Stimulated activated naive CD8-positive, alpha-beta T cell treated with anti-CD3 and anti-CD28 coated beads, Interleukin-15, amount 100 ng/mL, for 72 hours (primary cell): ENCODE data around the gene SLC22A6.
A peak's percentile ranks its signal among the peaks of the same experiment; 100 is the strongest.

Experiments used
- ATAC-seq: fragments of 150-1000 bp; cut with Tn5 transposase; 2 replicates; pipeline ENCODE4 v1.10.0; 2021; ENCODE audit warnings: mild to moderate bottlenecking, moderate library complexity
- DNase-seq, 2 donors: peaks; one replicate each; pipeline ENCODE4 v3.0.0; 2021 to 2022
- H3K27ac Mint-ChIP-seq, 2 donors: one replicate each; pipeline ENCODE4 v1.8.0; 2022; ENCODE audit warnings: mild to moderate bottlenecking in 2 of 2, mixed read lengths in 2 of 2, moderate library complexity in 2 of 2
- H3K27me3 Mint-ChIP-seq: one replicate; pipeline ENCODE4 v1.8.0; 2022; ENCODE audit warnings: mixed read lengths
- H3K4me1 Mint-ChIP-seq: one replicate; pipeline ENCODE4 v1.8.0; 2022; ENCODE audit warnings: mild to moderate bottlenecking, mixed read lengths
- H3K4me3 Mint-ChIP-seq, 2 donors: one replicate each; pipeline ENCODE4 v1.8.0; 2022; ENCODE audit warnings: mild to moderate bottlenecking in 2 of 2, mixed read lengths in 2 of 2, moderate library complexity in 1 of 2
- H3K9me3 Mint-ChIP-seq, 2 donors: one replicate each; pipeline ENCODE4 v1.8.0; 2022; ENCODE audit warnings: mixed read lengths in 2 of 2

SLC22A6 gene

GRCh38 chr11:62984451-62984991, at the start of gene SLC22A6:
Gene SLC22A6 (minus strand): TSS chr11:62984967. CDS start chr11:62984690, 277 bp downstream.
- H3K4me1 Mint-ChIP-seq = no peaks in the 10 kb centered on the region
- no peaks in the 10 kb centered on the region for H3K9me3 Mint-ChIP-seq
- no peak for ATAC-seq
- peaks cover 32% of the 10 kb centered on the region for H3K27me3 Mint-ChIP-seq
- no peak within 1 kb of the TSS for H3K4me3 Mint-ChIP-seq
- DNase-seq = no peak
- no peak within 1 kb of the TSS for H3K27ac Mint-ChIP-seq

GRCh38 chr11:63032457-63032856, 47.7 kb upstream of the SLC22A6 start:
- no peak overlapping the region for H3K4me3 Mint-ChIP-seq
- H3K4me1 Mint-ChIP-seq = no peaks in the 10 kb centered on the region
- no peak overlapping the region for H3K27ac Mint-ChIP-seq
- no peaks in the 10 kb centered on the region for H3K9me3 Mint-ChIP-seq
- ATAC-seq (no peak), DNase-seq (no peak)
- peaks cover 31% of the 10 kb centered on the region for H3K27me3 Mint-ChIP-seq

- peaks cover 37% of the 10 kb centered on the region for H3K27me3 Mint-ChIP-seq
Measured at GRCh38 chr11:63023841-63024648, 39.3 kb upstream of the SLC22A6 start.

GRCh38 chr11:63023222-63023814, 38.6 kb upstream of the SLC22A6 start:
- DNase-seq = no peak
- H3K9me3 Mint-ChIP-seq = no peaks in the 10 kb centered on the region
- H3K27me3 Mint-ChIP-seq = peaks cover 38% of the 10 kb centered on the region
- no peak overlapping the region for H3K4me3 Mint-ChIP-seq
- H3K27ac Mint-ChIP-seq = no peak overlapping the region
- no peak for ATAC-seq
- peaks cover 9% of the 10 kb centered on the region for H3K4me1 Mint-ChIP-seq

More at GRCh38 chr11:63023841-63024648, 39.3 kb upstream of the SLC22A6 start:
- Mint-ChIP-seq H3K9me3 (no peaks in the 10 kb centered on the region), H3K27ac (no peak overlapping the region), H3K4me1 (peaks cover 9% of the 10 kb centered on the region), H3K4me3 (peak overlapping the region in 1 of 2 donors; percentile 32)
- ATAC-seq = peak; percentile 90
- DNase-seq = peak; percentile 79 to 82

- no peak overlapping the region for H3K4me3 Mint-ChIP-seq
- no peaks in the 10 kb centered on the region for H3K9me3 Mint-ChIP-seq
- DNase-seq = no peak
- peaks cover 9% of the 10 kb centered on the region for H3K4me1 Mint-ChIP-seq
- H3K27ac Mint-ChIP-seq = no peak overlapping the region
- no peak for ATAC-seq
- H3K27me3 Mint-ChIP-seq = peaks cover 47% of the 10 kb centered on the region
Measured at GRCh38 chr11:63022441-63022840, 37.7 kb upstream of the SLC22A6 start.

GRCh38 chr11:63020671-63021291, 36.0 kb upstream of the SLC22A6 start:
- ATAC-seq = no peak
- Mint-ChIP-seq H3K9me3 (no peaks in the 10 kb centered on the region), H3K4me1 (peaks cover 9% of the 10 kb centered on the region), H3K27ac (no peak overlapping the region), H3K4me3 (no peak overlapping the region), H3K27me3 (peaks cover 50% of the 10 kb centered on the region)
- peak; percentile 35 to 37 for DNase-seq

- Mint-ChIP-seq H3K4me3 (no peak overlapping the region), H3K9me3 (no peaks in the 10 kb centered on the region), H3K27ac (peak overlapping the region in 1 of 2 donors; percentile 71), H3K4me1 (peaks cover 9% of the 10 kb centered on the region), H3K27me3 (peaks cover 58% of the 10 kb centered on the region)
- ATAC-seq (no peak), DNase-seq (no peak)
Measured at GRCh38 chr11:63019506-63019905, 34.7 kb upstream of the SLC22A6 start.

GRCh38 chr11:63017306-63017974, 32.7 kb upstream of the SLC22A6 start:
- no peaks in the 10 kb centered on the region for H3K9me3 Mint-ChIP-seq
- ATAC-seq (no peak), DNase-seq (no peak)
- no peak overlapping the region for H3K4me3 Mint-ChIP-seq
- H3K27me3 Mint-ChIP-seq = peaks cover 51% of the 10 kb centered on the region
- H3K27ac Mint-ChIP-seq = no peak overlapping the region
- H3K4me1 Mint-ChIP-seq = no peaks in the 10 kb centered on the region

- Mint-ChIP-seq H3K4me1 (no peaks in the 10 kb centered on the region), H3K4me3 (no peak within 1 kb of the TSS), H3K27ac (peak within 1 kb of the TSS in 1 of 2 donors; percentile 16), H3K9me3 (no peaks in the 10 kb centered on the region), H3K27me3 (peaks cover 40% of the 10 kb centered on the region)
- DNase-seq (no peak), ATAC-seq (no peak)
Measured at GRCh38 chr11:63015521-63016215, 30.9 kb upstream of the SLC22A6 start, which contains the start of gene SLC22A8. Gene SLC22A8 (minus strand): TSS chr11:63015841. CDS start chr11:63014958, 883 bp downstream.

GRCh38 chr11:63014408-63015055, 29.8 kb upstream of the SLC22A6 start:
- Mint-ChIP-seq H3K27ac (no peak overlapping the region), H3K9me3 (no peaks in the 10 kb centered on the region), H3K4me1 (no peaks in the 10 kb centered on the region), H3K27me3 (peaks cover 40% of the 10 kb centered on the region), H3K4me3 (no peak overlapping the region)
- ATAC-seq = no peak
- no peak for DNase-seq

GRCh38 chr11:63012839-63013238, 28.1 kb upstream of the SLC22A6 start:
- H3K9me3 Mint-ChIP-seq = no peaks in the 10 kb centered on the region
- H3K27ac Mint-ChIP-seq = no peak overlapping the region
- no peaks in the 10 kb centered on the region for H3K4me1 Mint-ChIP-seq
- DNase-seq (no peak), ATAC-seq (no peak)
- no peak overlapping the region for H3K4me3 Mint-ChIP-seq
- peaks cover 24% of the 10 kb centered on the region for H3K27me3 Mint-ChIP-seq

- Mint-ChIP-seq H3K27ac (no peak overlapping the region), H3K4me1 (no peaks in the 10 kb centered on the region), H3K4me3 (no peak overlapping the region), H3K27me3 (peaks cover 20% of the 10 kb centered on the region), H3K9me3 (no peaks in the 10 kb centered on the region)
- ATAC-seq (no peak), DNase-seq (no peak)
Measured at GRCh38 chr11:63012430-63012829, 27.7 kb upstream of the SLC22A6 start.

GRCh38 chr11:63010934-63011439, 26.2 kb upstream of the SLC22A6 start:
- Mint-ChIP-seq H3K9me3 (no peaks in the 10 kb centered on the region), H3K27ac (no peak overlapping the region), H3K4me3 (no peak overlapping the region), H3K27me3 (peaks cover 17% of the 10 kb centered on the region), H3K4me1 (no peaks in the 10 kb centered on the region)
- DNase-seq (no peak), ATAC-seq (no peak)

GRCh38 chr11:63007920-63008319, 23.2 kb upstream of the SLC22A6 start:
- Mint-ChIP-seq H3K27me3 (no peaks in the 10 kb centered on the region), H3K4me3 (no peak overlapping the region), H3K4me1 (no peaks in the 10 kb centered on the region), H3K27ac (no peak overlapping the region), H3K9me3 (no peaks in the 10 kb centered on the region)
- ATAC-seq = no peak
- no peak for DNase-seq
